GM23338 (cell line): ENCODE measurements around the gene CYP2W1. TPM values are rescaled to one million over a fixed set of nuclear protein-coding genes. Genes with fewer than 3 reads are reported as not detected.

Source experiments
- microRNA counts: library from miRNA; unstranded; fragments of <30 nt; microRNA quantifications from one replicate; lab custom pipeline; 2017
- microRNA-seq: library from miRNA; unstranded; fragments of <30 nt; microRNA quantifications from one replicate; pipeline ENCODE4, GENCODE V29; 2017
- polyA plus RNA-seq: library from polyadenylated mRNA; unstranded; fragments of >200 nt; fragmentation: Nextera tagmentation; extraction: Ambion mirVana; gene quantifications from 2 replicates; pipeline ENCODE4 v1.2.1, GENCODE V29; 2016
- small RNA-seq: library from RNA; depleted of rRNA; stranded (forward); fragments of <200 nt; gene quantifications from one replicate; pipeline ENCODE3, GENCODE V24; 2014; ENCODE audit warnings: low replicate concordance
- total RNA-seq: library from RNA; depleted of rRNA; stranded (reverse); fragments of >200 nt; shearing (Covaris generic); gene quantifications from 2 replicates; pipeline ENCODE4 v1.2.3, GENCODE V29; 2014; rRNA removed

CYP2W1 gene
- total and polyA plus RNA-seq, 2 experiments from 2014 or later: not detected

MicroRNA genes within 50 kb of the gene (microRNA counts, 767-probe panel; counts per million panel counts)
- microRNA hsa-miR-339-3p (lab: Ali Mortazavi, UCI) (not detected), microRNA hsa-miR-339-5p (lab: Ali Mortazavi, UCI) (not detected)

Small RNA genes lying within 50 kb of the gene (microRNA-seq; reads per million reads assigned to microRNA genes)
- gene MIR339: 100 reads per million, percentile 65 among the genes with 10 or more reads in this experiment

Small RNA genes lying within 50 kb of the gene (small RNA-seq; reads per million reads assigned to genes)
- 0.75 reads per million, percentile 51 among the genes with 10 or more reads in this experiment for gene MIR339

Other genes starting within 250 kb of the CYP2W1 start
- gene SUN1, start 150.7 kb upstream of the CYP2W1 start, total RNA-seq: 143 and 145 TPM in 2 replicates
- gene SUN1, start 150.7 kb upstream of the CYP2W1 start, polyA plus RNA-seq: 57.9 and 63.3 TPM in 2 replicates
- 55.0 and 79.1 TPM in 2 replicates for gene GET4, start 106.6 kb upstream of the CYP2W1 start, total RNA-seq
- gene GET4, start 106.6 kb upstream of the CYP2W1 start, polyA plus RNA-seq: 48.0 and 54.5 TPM in 2 replicates
- gene ADAP1, start 28.5 kb upstream of the CYP2W1 start, total RNA-seq: 4.3 and 9.6 TPM in 2 replicates
- 1.9 and 2.2 TPM in 2 replicates for gene ADAP1, start 28.5 kb upstream of the CYP2W1 start, polyA plus RNA-seq
- 6.2 and 11.7 TPM in 2 replicates for gene COX19, start 7.6 kb upstream of the CYP2W1 start, total RNA-seq
- gene COX19, start 7.6 kb upstream of the CYP2W1 start, polyA plus RNA-seq: 12.6 and 13.9 TPM in 2 replicates
- gene GPR146, start 61.4 kb downstream of the CYP2W1 start, total RNA-seq: 0.16 and 0.28 TPM in 2 replicates
- gene GPR146, start 61.4 kb downstream of the CYP2W1 start, polyA plus RNA-seq: 0.37 TPM in 1 of 2 replicates, not detected in the other
- gene GPER1, start 104.9 kb downstream of the CYP2W1 start, total RNA-seq: 2.8 TPM in 1 of 2 replicates, not detected in the other
- gene GPER1, start 104.9 kb downstream of the CYP2W1 start, polyA plus RNA-seq: 0.42 and 0.89 TPM in 2 replicates
- gene ZFAND2A, start 177.0 kb downstream of the CYP2W1 start, total RNA-seq: 14.4 and 15.3 TPM in 2 replicates
- gene ZFAND2A, start 177.0 kb downstream of the CYP2W1 start, polyA plus RNA-seq: 29.2 and 30.3 TPM in 2 replicates
- gene UNCX, start 249.7 kb downstream of the CYP2W1 start, total RNA-seq: not detected in 2 replicates
- gene UNCX, start 249.7 kb downstream of the CYP2W1 start, polyA plus RNA-seq: not detected in 2 replicates